ENCODE data around the gene ACTR2.

- TF ChIP-seq CTCF (IDR thresholded peaks at IDR 0.05; ENCODE audit: insufficient read depth, low read depth, low read length) (no peak), EZH2 (IDR thresholded peaks at IDR 0.05; ENCODE audit: insufficient read depth, low read length) (no peak)
Measured at GRCh38 chr2:65298089-65298488, 70.5 kb downstream of the ACTR2 start.
